Cardiac muscle cell (in vitro differentiated cells and primary cell): ENCODE measurements around the gene TMED6. TPM values are rescaled to one million over a fixed set of nuclear protein-coding genes. Genes with fewer than 3 reads are reported as not detected.

ENCODE experiments used
- DNase-seq, 2 donors: peaks; one replicate each; pipeline versions ENCODE4 v3.0.0 to v3.0.0-alpha.2; 2010 to 2017; ENCODE audit warnings: low read depth in 1 of 2, low spot score in 1 of 2
- H3K27ac ChIP-seq: fragments of 200-600 bp; sonication (generic); 2 replicates; pipeline ENCODE4 v1.5.1; 2016
- H3K27me3 ChIP-seq: fragments of 200-600 bp; sonication (generic); 2 replicates; pipeline ENCODE4 v1.6.0; 2016; ENCODE audit warnings: control low read depth
- H3K36me3 ChIP-seq: fragments of 200-600 bp; sonication (generic); 2 replicates; pipeline ENCODE4 v1.5.1; 2016; ENCODE audit warnings: control low read depth
- H3K4me1 ChIP-seq: fragments of 200-600 bp; sonication (generic); 2 replicates; pipeline ENCODE4 v1.8.1; 2017; ENCODE audit warnings: low read depth, mild to moderate bottlenecking, mixed run types
- H3K4me3 ChIP-seq: fragments of 200-600 bp; sonication (generic); 2 replicates; pipeline ENCODE4 v1.5.1; 2016; ENCODE audit warnings: mild to moderate bottlenecking
- H3K9me3 ChIP-seq: fragments of 200-600 bp; sonication (generic); 2 replicates; pipeline ENCODE4 v1.5.1; 2017; ENCODE audit warnings: low read depth, mild to moderate bottlenecking, control low read depth
- polyA plus RNA-seq: library from polyadenylated mRNA; unstranded; fragments of >200 nt; fragmentation: Nextera tagmentation; extraction: Ambion mirVana; gene quantifications from 2 replicates; pipeline ENCODE4 v1.2.1, GENCODE V29; 2016
- total RNA-seq: library from RNA; depleted of rRNA; stranded (reverse); fragments of >200 nt; gene quantifications from 2 replicates; pipeline ENCODE4 v1.2.3, GENCODE V29; 2016
- TF ChIP-seq, protein P1 (sequence below): IDR thresholded peaks from 2 replicates; pipeline ENCODE4 v1.5.1; 2012; ENCODE audit warnings: low read depth, mild to moderate bottlenecking, low read length

Gene TMED6
- total and polyA plus RNA-seq, 2 experiments from 2014 or later = 0.69 to 0.95 TPM

DNA sequence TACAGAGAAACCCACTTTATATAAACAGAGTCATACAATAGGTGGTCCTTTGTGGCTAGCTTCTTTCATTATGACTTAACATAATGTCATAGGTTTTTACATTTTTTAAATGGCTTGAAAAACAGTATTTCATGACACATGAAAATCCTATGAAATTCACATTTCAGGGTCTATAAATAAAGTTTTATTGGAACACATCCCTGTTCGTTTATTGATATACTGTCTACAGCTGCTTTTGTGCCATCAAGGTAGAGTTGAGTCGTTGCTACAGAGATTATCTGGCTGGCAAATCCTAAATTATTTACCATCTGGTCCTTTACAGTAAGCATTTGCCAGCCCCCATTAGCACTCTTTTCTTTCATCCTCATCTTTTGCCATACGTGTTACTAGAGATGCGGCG, 38.1 kb downstream of the TMED6 start:
- no peak overlapping the region for H3K4me3 ChIP-seq
- peaks cover 4% of the 10 kb centered on the region for H3K4me1 ChIP-seq
- no peak for DNase-seq
- TF ChIP-seq, protein P1, sequence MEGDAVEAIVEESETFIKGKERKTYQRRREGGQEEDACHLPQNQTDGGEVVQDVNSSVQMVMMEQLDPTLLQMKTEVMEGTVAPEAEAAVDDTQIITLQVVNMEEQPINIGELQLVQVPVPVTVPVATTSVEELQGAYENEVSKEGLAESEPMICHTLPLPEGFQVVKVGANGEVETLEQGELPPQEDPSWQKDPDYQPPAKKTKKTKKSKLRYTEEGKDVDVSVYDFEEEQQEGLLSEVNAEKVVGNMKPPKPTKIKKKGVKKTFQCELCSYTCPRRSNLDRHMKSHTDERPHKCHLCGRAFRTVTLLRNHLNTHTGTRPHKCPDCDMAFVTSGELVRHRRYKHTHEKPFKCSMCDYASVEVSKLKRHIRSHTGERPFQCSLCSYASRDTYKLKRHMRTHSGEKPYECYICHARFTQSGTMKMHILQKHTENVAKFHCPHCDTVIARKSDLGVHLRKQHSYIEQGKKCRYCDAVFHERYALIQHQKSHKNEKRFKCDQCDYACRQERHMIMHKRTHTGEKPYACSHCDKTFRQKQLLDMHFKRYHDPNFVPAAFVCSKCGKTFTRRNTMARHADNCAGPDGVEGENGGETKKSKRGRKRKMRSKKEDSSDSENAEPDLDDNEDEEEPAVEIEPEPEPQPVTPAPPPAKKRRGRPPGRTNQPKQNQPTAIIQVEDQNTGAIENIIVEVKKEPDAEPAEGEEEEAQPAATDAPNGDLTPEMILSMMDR = no peak
- H3K27me3 ChIP-seq = no peaks in the 10 kb centered on the region
- H3K27ac ChIP-seq = no peak overlapping the region
- peaks cover 14% of the 10 kb centered on the region for H3K36me3 ChIP-seq
- no peaks in the 10 kb centered on the region for H3K9me3 ChIP-seq

DNA sequence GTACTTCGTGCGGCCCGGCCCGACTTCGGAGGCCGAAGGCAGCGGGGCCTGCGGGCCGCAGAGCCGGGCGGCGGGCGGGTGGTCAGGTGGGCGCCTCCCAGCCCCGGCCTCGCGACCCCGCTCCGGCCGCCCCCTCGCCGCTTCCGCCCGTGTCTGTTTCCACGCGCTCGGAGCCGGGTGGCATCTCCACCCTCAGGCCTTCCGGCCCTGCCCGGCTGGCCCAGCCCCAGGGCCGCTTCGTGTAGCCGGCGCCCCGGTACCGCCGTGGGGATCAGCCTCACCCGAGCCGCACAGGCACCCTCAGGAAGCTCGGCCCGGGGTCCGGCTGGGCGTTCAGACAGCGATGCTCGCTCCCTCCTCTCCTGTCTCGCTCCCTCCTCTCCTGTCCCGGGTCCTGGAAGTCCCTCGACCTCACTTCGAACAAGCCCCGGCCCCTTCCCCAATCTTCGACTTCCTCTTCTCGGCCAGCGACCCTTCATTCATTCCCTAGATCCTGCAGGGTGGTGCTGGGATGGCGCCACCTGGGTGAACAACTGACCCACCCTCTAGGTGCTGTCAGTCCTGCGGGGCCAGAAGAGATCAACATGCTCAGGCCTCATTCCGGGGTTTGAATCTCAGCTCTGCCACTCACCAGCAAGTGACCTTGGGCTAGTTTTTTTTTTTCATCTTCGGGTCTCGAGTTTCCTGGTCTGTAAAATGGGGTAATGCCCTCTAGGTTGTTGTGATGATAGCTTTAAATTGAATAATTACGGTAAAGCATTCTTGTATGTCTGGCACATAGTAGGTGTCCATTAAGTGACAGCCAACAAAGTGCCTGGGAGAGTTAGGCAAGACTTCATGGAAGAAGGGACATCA, 39.8 kb downstream of the TMED6 start:
- TF ChIP-seq, protein P1 = no peak
- H3K27ac ChIP-seq = peak overlapping the region; percentile 90
- H3K36me3 ChIP-seq = peaks cover 7% of the 10 kb centered on the region
- no peaks in the 10 kb centered on the region for H3K9me3 ChIP-seq
- DNase-seq = peak; percentile 32 to 52
- H3K27me3 ChIP-seq = no peaks in the 10 kb centered on the region
- peaks cover 4% of the 10 kb centered on the region for H3K4me1 ChIP-seq
- peak overlapping the region; percentile 80 for H3K4me3 ChIP-seq

DNA sequence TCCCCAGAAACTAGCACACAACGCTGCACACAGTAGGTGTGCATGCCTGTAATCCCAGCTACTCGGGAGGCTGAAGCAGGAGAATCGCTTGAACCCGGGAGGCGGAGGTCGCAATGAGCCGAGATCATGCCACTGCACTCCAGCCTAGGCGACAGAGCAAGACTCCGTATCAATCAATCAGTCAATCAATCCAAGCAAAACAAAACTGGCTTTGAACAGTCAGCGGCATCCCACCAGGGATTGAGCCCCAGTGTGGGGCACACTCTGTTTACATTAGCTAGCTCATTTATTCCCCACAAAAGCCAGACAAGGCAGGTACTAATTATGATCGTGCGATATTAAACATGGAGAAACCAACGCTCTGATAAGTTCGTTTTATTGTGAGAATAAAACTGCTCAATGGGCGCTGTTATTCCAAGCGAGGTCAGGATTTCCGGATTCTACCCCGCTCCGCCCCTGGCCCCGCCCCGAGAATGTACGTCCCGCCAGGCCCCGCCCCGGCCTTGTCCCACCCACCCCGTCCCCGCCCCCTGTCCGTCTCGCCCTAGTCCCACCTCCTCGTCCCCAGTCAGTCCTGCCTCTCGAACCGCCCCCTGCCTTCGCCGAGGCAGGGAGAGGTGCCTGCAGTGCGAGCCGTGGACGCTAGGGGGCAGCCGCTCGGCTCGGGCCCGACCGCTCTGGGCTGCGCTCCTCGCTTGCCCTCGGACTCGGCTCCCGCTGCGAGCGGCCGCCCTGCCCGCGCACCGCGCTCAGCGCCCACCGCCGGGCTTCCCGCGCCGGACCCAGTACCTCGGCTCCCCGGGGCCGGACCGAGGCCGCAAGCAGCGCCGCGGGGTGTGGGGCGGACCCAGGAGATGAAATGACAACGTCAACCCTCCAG, 40.7 kb downstream of the TMED6 start, which contains the start of gene VPS4A:
TSS of gene VPS4A (plus strand) at position 698 of the 880 bp plus-strand sequence. CDS start at position 860, 162 bp downstream.
- Histone ChIP-seq H3K36me3 (no peaks in the 10 kb centered on the region), H3K4me3 (peak within 1 kb of the TSS; percentile 80), H3K27me3 (no peaks in the 10 kb centered on the region), H3K4me1 (peaks cover 4% of the 10 kb centered on the region), H3K27ac (peak within 1 kb of the TSS; percentile 90), H3K9me3 (no peaks in the 10 kb centered on the region)
- TF ChIP-seq, protein P1 = peak; percentile 69
- DNase-seq = peak; percentile 97 to 98

DNA sequence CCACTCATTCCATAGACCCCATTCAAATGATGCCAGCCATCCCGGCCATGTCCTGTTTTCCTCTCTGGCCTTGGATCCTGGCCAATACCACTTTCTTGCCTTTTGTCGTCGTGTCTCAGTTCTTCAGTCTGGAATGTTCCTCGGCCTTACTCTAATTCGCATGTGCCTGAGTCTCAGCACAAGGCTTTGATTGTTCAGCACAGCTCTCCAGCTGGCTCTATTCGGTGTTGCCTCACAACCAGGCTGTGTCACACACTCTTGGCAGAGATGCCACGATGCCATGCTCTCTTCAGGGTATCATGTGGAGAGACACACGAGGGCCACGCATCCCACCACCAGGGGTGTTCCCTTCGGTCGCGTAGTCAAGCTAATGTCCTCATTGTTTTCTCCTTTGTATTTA, 42.3 kb downstream of the TMED6 start:
- peaks cover 4% of the 10 kb centered on the region for H3K4me1 ChIP-seq
- no peaks in the 10 kb centered on the region for H3K36me3 ChIP-seq
- no peaks in the 10 kb centered on the region for H3K9me3 ChIP-seq
- no peak overlapping the region for H3K27ac ChIP-seq
- TF ChIP-seq, protein P1 = no peak
- DNase-seq = no peak
- H3K4me3 ChIP-seq = no peak overlapping the region
- no peaks in the 10 kb centered on the region for H3K27me3 ChIP-seq

DNA sequence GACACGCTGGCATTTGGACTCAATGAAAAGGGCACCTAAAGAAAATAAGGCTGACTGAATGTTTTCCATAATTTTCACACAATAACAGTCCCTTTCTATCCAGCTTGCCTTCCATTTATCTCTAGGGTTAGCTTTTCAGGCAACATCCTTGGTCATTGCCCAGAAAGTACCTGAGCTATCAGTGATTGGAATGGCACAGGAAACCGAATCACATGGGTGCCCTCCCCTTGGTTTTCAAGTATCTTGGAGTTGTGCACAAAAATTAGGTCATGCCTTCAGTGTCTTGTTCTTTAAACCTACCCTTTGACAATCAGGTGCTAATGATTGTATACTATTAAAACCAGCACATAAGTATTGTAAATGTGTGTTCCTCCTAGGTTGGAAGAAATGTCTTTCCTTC, 43.7 kb downstream of the TMED6 start:
- peaks cover 4% of the 10 kb centered on the region for H3K4me1 ChIP-seq
- H3K4me3 ChIP-seq = no peak overlapping the region
- no peak for DNase-seq
- H3K27me3 ChIP-seq = no peaks in the 10 kb centered on the region
- TF ChIP-seq, protein P1 = no peak
- H3K36me3 ChIP-seq = no peaks in the 10 kb centered on the region
- no peaks in the 10 kb centered on the region for H3K9me3 ChIP-seq
- no peak overlapping the region for H3K27ac ChIP-seq
